NCI-H526 treated with DMSO at 0.1 percent for 48 hours (cell line): Measurements from ENCODE around the gene ZNF831.

Experiments used
- DNase-seq: peaks from one replicate; lab custom pipeline; 2025; lab: John Stamatoyannopoulos, UW

Gene ZNF831

GRCh38 chr20:59163631-59164530, at the start of gene ZNF831:
Gene ZNF831, plus strand, starts transcription at chr20:59163821. Its CDS starts 27,199 bp downstream, at chr20:59191020.
- no peak for DNase-seq

GRCh38 chr20:59117526-59117925, 46.1 kb upstream of the ZNF831 start:
- no peak for DNase-seq

GRCh38 chr20:59118855-59119254, 44.8 kb upstream of the ZNF831 start:
- DNase-seq, result no peak

GRCh38 chr20:59120491-59120890, 43.1 kb upstream of the ZNF831 start:
- DNase-seq, result no peak

GRCh38 chr20:59120919-59121318, 42.7 kb upstream of the ZNF831 start:
- no peak for DNase-seq

- DNase-seq, result no peak
These were observed 41.7 kb upstream of the ZNF831 start for GRCh38 chr20:59121714-59122565.

GRCh38 chr20:59122566-59122919, 41.1 kb upstream of the ZNF831 start:
- DNase-seq, result no peak

- peak; percentile 27 for DNase-seq
These were observed 40.5 kb upstream of the ZNF831 start for GRCh38 chr20:59123011-59123677.

- no peak for DNase-seq
These were observed 39.9 kb upstream of the ZNF831 start for GRCh38 chr20:59123678-59124255.

- DNase-seq, result no peak
These were observed 39.2 kb upstream of the ZNF831 start for GRCh38 chr20:59124296-59125029.

- DNase-seq, result no peak
These were observed 38.3 kb upstream of the ZNF831 start for GRCh38 chr20:59125332-59125731.

GRCh38 chr20:59125836-59126235, 37.8 kb upstream of the ZNF831 start:
- DNase-seq, result peak; percentile 31

- no peak for DNase-seq
These were observed 35.8 kb upstream of the ZNF831 start for GRCh38 chr20:59127839-59128238.

GRCh38 chr20:59131551-59132285, 31.9 kb upstream of the ZNF831 start:
- DNase-seq, result no peak

- DNase-seq, result no peak
These were observed 29.4 kb upstream of the ZNF831 start for GRCh38 chr20:59134182-59134581.

- DNase-seq, result no peak
These were observed 28.5 kb upstream of the ZNF831 start for GRCh38 chr20:59135093-59135492.

GRCh38 chr20:59136027-59136426, 27.6 kb upstream of the ZNF831 start:
- no peak for DNase-seq

GRCh38 chr20:59137532-59137931, 26.1 kb upstream of the ZNF831 start:
- DNase-seq, result no peak

- DNase-seq, result no peak
These were observed 25.4 kb upstream of the ZNF831 start for GRCh38 chr20:59138114-59138748.

- DNase-seq, result no peak
These were observed 23.6 kb upstream of the ZNF831 start for GRCh38 chr20:59139998-59140397.
